SH-SY5Y (cell line): ENCODE measurements around the gene RBM33.

Experiments used
- GATA2 ChIP-seq: IDR thresholded peaks from 2 replicates; pipeline ENCODE4 v1.6.1; 2011; ENCODE audit warnings: mild to moderate bottlenecking, low read depth, low read length
- GATA3 ChIP-seq: IDR thresholded peaks from 2 replicates; pipeline ENCODE4 v1.6.1; 2011; ENCODE audit warnings: low read depth, mild to moderate bottlenecking, low read length, moderate library complexity

GRCh38 chr7:155640629-155641028 lies 3.8 kb upstream of the RBM33 start:
- TF ChIP-seq GATA2 (no peak), GATA3 (no peak)
